Neutrophil (primary cell): ENCODE measurements around the gene TNFSF8.

Experiments
- H3K27ac ChIP-seq: fragments of 200-600 bp; sonication (generic); 2 replicates; pipeline ENCODE4 v1.5.1; 2016; ENCODE audit warnings: mild to moderate bottlenecking, moderate library complexity
- H3K27me3 ChIP-seq: fragments of 200-600 bp; sonication (generic); 2 replicates; pipeline ENCODE4 v1.6.0; 2016; ENCODE audit warnings: mild to moderate bottlenecking
- H3K36me3 ChIP-seq: fragments of 200-600 bp; sonication (generic); 2 replicates; pipeline ENCODE4 v1.5.1; 2017
- H3K4me1 ChIP-seq, 2 experiments: fragments of 200-600 bp in 1 of 2; sonication (generic) in 1 of 2; 1 replicate in 1 of 2; 2 replicates in 1 of 2; pipeline versions ENCODE4 v1.5.1 to v1.6.1; 2013 to 2016; ENCODE audit warnings: low read depth in 1 of 2, low read length in 1 of 2, mild to moderate bottlenecking in 1 of 2, moderate library complexity in 1 of 2; ENCODE audit not compliant: control insufficient read depth in 1 of 2, insufficient read depth in 1 of 2
- H3K4me3 ChIP-seq, 2 experiments: fragments of 200-600 bp in 1 of 2; sonication (generic) in 1 of 2; 1 replicate in 1 of 2; 2 replicates in 1 of 2; pipeline ENCODE4 v1.5.1; 2013 to 2016; ENCODE audit warnings: low read depth in 1 of 2, low read length in 1 of 2, mild to moderate bottlenecking in 1 of 2, moderate library complexity in 1 of 2
- H3K9me3 ChIP-seq: fragments of 200-600 bp; sonication (generic); 2 replicates; pipeline ENCODE4 v1.5.1; 2016
- CTCF ChIP-seq: fragments of 200-600 bp; sonication (generic); IDR thresholded peaks from 2 replicates; pipeline ENCODE4 v1.5.1; 2016; ENCODE audit warnings: antibody characterized with exemption

Gene TNFSF8

GRCh38 chr9:114936581-114936980 lies 6.2 kb upstream of the TNFSF8 start:
- Histone ChIP-seq H3K4me1 (peaks cover 27% of the 10 kb centered on the region in 2 experiments), H3K4me3 (no peak overlapping the region), H3K27ac (no peak overlapping the region), H3K9me3 (no peaks in the 10 kb centered on the region), H3K27me3 (no peaks in the 10 kb centered on the region), H3K36me3 (no peaks in the 10 kb centered on the region)
- TF ChIP-seq CTCF = no peak

GRCh38 chr9:114935119-114935518 lies 4.7 kb upstream of the TNFSF8 start:
- H3K36me3 ChIP-seq = no peaks in the 10 kb centered on the region
- H3K4me1 ChIP-seq = peaks cover 38 to 39% of the 10 kb centered on the region in 2 experiments
- no peaks in the 10 kb centered on the region for H3K9me3 ChIP-seq
- no peak overlapping the region for H3K4me3 ChIP-seq
- TF ChIP-seq CTCF = no peak
- no peaks in the 10 kb centered on the region for H3K27me3 ChIP-seq
- no peak overlapping the region for H3K27ac ChIP-seq

GRCh38 chr9:114932502-114932901 lies 2.1 kb upstream of the TNFSF8 start:
- H3K27ac ChIP-seq = no peak overlapping the region
- H3K4me1 ChIP-seq = peaks cover 40 to 45% of the 10 kb centered on the region in 2 experiments
- no peaks in the 10 kb centered on the region for H3K36me3 ChIP-seq
- TF ChIP-seq CTCF = no peak
- H3K9me3 ChIP-seq = no peaks in the 10 kb centered on the region
- H3K27me3 ChIP-seq = no peaks in the 10 kb centered on the region
- no peak overlapping the region for H3K4me3 ChIP-seq

- H3K27ac ChIP-seq = peak overlapping the region; percentile 90
These were observed 1.0 kb upstream of the TNFSF8 start for GRCh38 chr9:114931407-114931806.

GRCh38 chr9:114929201-114929600 lies 1.2 kb downstream of the TNFSF8 start:
- H3K27me3 ChIP-seq = no peaks in the 10 kb centered on the region
- no peaks in the 10 kb centered on the region for H3K36me3 ChIP-seq
- peak overlapping the region; percentile 90 for H3K27ac ChIP-seq
- H3K4me1 ChIP-seq = peaks cover 35 to 37% of the 10 kb centered on the region in 2 experiments
- no peak for TF ChIP-seq CTCF
- no peaks in the 10 kb centered on the region for H3K9me3 ChIP-seq
- H3K4me3 ChIP-seq = peak overlapping the region; percentile 63 to 85

More at GRCh38 chr9:114931407-114931806, 1.0 kb upstream of the TNFSF8 start:
- no peak overlapping the region for H3K4me3 ChIP-seq
- H3K27me3 ChIP-seq = no peaks in the 10 kb centered on the region
- no peaks in the 10 kb centered on the region for H3K9me3 ChIP-seq
- H3K4me1 ChIP-seq = peaks cover 37 to 38% of the 10 kb centered on the region in 2 experiments
- H3K36me3 ChIP-seq = no peaks in the 10 kb centered on the region
- TF ChIP-seq CTCF = no peak

- H3K4me3 ChIP-seq = peak overlapping the region; percentile 63 to 85
- H3K36me3 ChIP-seq = no peaks in the 10 kb centered on the region
- no peaks in the 10 kb centered on the region for H3K9me3 ChIP-seq
- H3K27me3 ChIP-seq = no peaks in the 10 kb centered on the region
- no peak for TF ChIP-seq CTCF
- peak overlapping the region; percentile 90 for H3K27ac ChIP-seq
- H3K4me1 ChIP-seq = peaks cover 35 to 37% of the 10 kb centered on the region in 2 experiments
These were observed 1.7 kb downstream of the TNFSF8 start for GRCh38 chr9:114928671-114929070.
